ENCODE results near the gene USP9X. TPM values are rescaled to one million over a fixed set of nuclear protein-coding genes. Genes with fewer than 3 reads are reported as not detected.
"Not testable (repeated sequence)": the region's sequence is repeated elsewhere in the genome, so short reads cannot be mapped to it uniquely, and the experiment has no call there.

Gene USP9X
- total RNA-seq, 1 experiment from 2014 or later, result 78.9 TPM

DNA sequence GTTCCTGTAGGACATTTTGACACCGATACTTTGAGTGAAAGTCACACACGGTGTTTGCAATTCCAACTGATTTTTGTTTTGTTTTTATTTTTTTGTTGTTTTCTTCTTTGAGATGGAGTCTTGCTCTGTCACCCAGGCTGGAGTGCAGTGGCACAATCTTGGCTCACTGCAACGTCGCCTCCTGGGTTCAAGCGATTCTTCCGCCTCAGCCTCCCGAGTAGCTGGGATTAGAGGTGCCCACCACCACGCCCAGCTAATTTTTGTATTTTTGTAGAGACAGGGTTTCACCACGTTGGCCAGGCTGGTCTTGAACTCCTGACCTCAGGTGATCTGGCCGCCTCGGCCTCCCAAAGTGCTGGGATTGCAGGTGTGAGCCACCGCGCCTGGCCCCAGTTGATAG lies 149.2 kb downstream of the USP9X start:
- in situ Hi-C loops (cut with HindIII; ENCODE audit: low pct_unique_long_range_greater_than_20kb, low sequenced_read_pairs); DNase-seq (ENCODE audit: low read depth, low spot score): not testable (repeated sequence)

DNA sequence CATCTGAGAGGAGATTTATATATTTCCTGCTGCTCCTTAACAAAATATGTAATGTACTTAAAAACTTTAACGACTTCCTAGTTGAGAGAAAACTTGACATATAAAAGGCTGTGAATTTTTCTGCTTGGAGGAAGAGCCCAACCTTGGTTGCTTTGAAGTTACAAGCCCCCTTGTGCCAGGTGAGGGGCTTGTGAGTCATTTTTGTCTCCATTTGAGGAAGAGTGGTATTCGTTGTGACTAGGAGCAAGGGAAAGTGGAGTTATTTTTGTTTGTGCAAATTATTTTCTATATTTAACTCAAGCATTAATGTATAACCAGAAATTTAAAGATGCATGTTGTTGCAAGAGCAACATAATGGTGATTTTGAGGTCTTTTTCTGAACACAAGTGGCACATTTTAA lies 149.7 kb downstream of the USP9X start:
- in situ Hi-C loops (cut with HindIII; ENCODE audit: low pct_unique_long_range_greater_than_20kb, low sequenced_read_pairs), result no loop called here
- no peak for DNase-seq (ENCODE audit: low read depth, low spot score)

DNA sequence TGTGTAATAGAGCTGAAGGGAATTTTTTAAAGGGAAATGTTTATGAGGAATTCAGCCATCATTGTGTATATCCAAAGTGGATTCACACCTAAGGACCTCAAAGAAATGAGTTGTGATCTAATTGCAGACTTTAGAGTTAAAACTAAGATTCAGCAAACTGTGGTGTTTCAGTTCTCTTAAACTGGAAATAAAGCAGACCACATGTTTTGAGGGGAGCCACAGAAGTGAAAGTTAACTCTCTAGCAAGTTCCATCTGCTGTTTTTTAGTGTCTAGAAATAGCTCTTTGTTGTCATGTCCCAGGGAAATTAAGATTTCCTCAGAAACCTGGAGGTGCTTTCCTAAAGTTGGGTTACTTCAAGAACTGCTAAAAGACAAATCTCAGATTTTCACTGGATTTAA lies 151.4 kb downstream of the USP9X start:
- in situ Hi-C loops (cut with HindIII; ENCODE audit: low pct_unique_long_range_greater_than_20kb, low sequenced_read_pairs), result no loop called here
- no peak for DNase-seq (ENCODE audit: low read depth, low spot score)

DNA sequence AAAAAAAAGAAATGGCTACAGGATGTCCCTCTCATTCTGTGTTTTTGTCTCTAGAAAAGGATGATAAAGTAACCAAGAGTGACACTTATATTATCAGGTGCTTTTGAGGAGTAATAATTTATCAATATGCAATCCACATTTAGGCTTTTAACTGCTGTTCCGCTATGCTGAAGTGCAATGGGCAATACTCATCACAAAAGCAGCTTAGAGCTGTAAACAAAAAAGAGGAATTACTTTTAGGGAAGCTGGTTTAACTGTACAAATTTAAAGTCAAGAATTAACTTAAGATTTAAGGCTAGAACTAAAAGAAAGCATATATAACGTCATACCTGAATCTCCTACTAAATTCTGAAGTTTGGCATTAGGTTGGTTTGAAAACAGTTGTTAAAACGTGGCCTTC lies 155.3 kb downstream of the USP9X start:
- DNase-seq (ENCODE audit: low read depth, low spot score), result no peak
- in situ Hi-C loops (cut with HindIII; ENCODE audit: low pct_unique_long_range_greater_than_20kb, low sequenced_read_pairs), result no loop called here

DNA sequence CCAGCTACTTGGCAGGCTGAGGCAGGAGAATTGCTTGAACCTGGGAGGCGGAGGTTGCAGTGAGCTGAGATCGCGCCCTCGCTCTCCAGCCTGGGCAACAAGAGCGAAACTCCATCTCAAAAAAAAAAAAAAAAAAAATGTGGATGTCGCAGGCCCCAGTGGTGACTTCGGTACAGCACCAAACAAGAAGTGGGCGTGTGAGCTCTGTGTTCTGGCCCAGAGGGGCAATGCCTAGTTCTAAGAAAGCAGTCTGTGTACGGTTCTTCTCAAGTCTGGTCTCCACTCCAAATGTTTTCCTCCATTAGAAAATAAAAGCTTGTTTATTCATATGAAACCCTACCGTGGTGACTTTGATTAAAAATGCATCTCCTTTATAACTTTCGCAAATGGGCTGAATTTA lies 156.7 kb downstream of the USP9X start:
- DNase-seq (ENCODE audit: low read depth, low spot score), result no peak
- in situ Hi-C loops (cut with HindIII; ENCODE audit: low pct_unique_long_range_greater_than_20kb, low sequenced_read_pairs), result no loop called here

DNA sequence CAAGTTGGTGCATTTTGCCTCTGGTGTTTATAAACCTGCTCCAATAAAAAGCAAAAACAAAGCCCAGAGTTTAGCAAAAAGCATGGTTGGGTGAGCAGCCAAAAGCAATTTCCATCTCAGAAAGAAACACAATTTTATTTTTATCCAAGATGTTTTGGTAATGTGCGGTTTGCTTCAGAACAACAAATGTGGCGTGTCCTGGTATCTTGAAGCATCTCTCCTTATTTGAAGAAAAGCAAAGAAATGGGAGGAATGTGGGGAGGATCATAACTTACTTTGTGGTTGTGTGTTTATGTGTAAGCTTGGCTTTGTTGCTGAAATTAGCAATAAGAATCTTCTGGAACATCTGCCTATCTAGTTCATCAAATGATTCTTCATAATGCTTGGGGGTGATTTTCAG lies 160.4 kb downstream of the USP9X start:
- DNase-seq (ENCODE audit: low read depth, low spot score), result no peak
- in situ Hi-C loops (cut with HindIII; ENCODE audit: low pct_unique_long_range_greater_than_20kb, low sequenced_read_pairs), result no loop called here

DNA sequence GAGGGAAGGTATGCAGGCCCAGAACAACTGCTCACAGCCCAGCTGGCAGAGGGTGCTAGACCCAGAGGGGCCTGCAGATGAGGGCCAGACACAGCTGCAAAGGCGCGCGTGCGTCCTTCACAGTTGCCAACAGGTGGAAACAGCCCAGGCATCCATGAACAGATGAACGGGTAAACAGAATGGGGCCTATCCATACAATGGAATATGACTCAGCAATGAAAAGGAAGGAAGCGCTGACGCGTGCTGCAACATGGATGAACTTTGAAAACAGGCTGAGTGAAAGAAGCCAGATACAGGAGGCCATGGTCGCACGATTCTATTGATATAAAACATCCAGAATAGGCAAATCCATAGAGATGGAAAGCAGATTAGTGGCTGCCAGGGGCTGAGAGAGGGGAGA lies 165.6 kb downstream of the USP9X start:
- in situ Hi-C loops (cut with HindIII; ENCODE audit: low pct_unique_long_range_greater_than_20kb, low sequenced_read_pairs), result no loop called here
- DNase-seq (ENCODE audit: low read depth, low spot score), result no peak

DNA sequence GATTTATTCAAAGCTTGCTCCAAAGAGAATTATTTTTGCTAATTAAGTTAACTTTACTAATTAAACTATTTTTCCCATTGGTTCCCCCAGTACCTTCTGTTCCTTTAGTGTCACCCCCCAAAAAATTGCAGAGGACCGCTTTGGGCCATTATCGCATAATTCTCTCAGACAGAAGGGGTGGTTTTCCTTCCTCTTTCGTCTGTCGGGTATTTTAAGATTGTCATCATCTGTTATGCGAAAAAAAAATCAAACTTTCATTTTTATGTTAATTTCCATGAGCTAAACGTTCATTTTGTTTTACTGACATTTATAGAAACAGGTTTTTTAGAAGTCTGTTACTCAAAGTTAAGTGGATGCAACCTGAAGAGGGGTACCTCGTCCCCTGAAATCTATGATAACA lies 172.6 kb downstream of the USP9X start:
- DNase-seq (ENCODE audit: low read depth, low spot score), result no peak
- in situ Hi-C loops (cut with HindIII; ENCODE audit: low pct_unique_long_range_greater_than_20kb, low sequenced_read_pairs), result no loop called here

DNA sequence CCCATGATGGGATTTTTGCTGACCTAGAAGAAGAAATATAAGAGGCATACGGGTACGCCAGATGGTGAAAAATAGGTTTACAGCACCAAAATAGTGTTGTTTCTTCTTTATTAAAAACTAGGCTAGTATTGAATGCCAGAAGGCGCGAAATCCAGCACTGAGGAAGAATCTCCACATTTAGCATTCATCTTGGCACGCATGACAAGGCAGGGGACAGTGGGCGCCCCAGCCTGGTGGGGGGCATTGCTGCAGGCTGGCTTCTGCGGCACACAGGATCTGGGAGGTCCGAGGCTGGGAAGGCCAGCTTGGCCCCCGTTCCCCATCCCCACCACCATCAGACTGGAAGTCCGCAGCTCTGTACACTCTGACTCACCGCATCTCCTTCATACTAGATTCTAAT lies 173.0 kb downstream of the USP9X start:
- in situ Hi-C loops (cut with HindIII; ENCODE audit: low pct_unique_long_range_greater_than_20kb, low sequenced_read_pairs), result no loop called here
- no peak for DNase-seq (ENCODE audit: low read depth, low spot score)

DNA sequence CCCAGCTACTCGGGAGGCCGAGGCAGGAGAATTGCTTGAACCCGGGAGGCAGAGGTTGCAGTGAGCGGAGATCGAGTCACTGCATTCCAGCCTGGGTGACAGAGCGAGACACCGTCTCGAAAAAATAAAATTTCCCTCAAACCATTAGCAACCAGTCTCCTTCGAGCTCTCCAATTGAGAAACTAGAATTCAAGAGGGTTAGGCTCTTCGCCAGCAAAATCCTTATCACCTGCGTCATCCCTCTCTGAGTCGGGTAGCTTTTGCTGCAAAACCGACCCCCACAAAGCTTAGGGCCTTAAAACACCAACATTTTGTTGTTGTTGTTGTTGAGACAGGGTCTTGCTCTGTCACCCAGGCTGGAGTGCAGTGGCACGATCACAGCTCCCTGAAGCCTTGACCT lies 173.6 kb downstream of the USP9X start:
- DNase-seq (ENCODE audit: low read depth, low spot score), result no peak
- in situ Hi-C loops (cut with HindIII; ENCODE audit: low pct_unique_long_range_greater_than_20kb, low sequenced_read_pairs), result no loop called here

DNA sequence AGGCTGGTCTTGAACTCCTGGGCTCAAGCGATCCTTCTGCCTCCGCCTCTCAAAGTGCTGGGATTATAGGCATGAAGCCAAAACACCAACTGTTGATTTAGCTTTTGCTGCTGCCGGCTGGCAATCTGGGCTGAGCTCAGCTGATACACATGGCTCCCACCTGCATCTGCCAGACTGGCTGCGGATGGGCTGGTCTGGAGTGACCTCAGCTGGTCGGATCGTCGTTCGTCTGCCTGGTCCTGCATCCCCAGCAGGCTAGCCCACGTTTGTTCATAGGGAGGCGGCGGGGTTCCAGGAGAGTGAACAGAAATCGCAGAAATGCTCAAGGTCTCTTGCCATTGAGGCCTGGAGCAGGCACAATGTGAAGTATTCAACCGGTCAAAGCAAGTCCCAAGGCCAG lies 174.3 kb downstream of the USP9X start:
- in situ Hi-C loops (cut with HindIII; ENCODE audit: low pct_unique_long_range_greater_than_20kb, low sequenced_read_pairs), result no loop called here
- no peak for DNase-seq (ENCODE audit: low read depth, low spot score)

DNA sequence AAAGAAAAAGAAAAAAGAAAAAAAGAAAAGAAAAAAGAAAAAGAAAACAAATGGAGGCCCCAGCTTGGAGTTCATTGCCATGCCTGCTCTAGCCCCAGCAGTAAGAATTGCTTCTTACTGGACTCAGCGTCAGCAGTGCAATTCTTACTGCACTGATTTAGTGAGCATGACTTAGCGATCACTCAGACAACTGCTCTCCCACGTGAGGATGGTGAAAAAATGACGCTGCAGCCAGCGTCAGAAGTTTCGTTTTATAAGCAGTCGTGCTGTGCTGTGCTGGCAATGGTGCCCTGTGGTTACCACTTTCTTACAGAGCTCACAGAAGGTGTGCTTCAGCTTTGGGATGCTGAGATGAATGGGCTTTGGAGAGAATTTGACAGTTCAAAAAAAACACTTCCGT lies 180.4 kb downstream of the USP9X start:
- in situ Hi-C loops (cut with HindIII; ENCODE audit: low pct_unique_long_range_greater_than_20kb, low sequenced_read_pairs), result no loop called here
- DNase-seq (ENCODE audit: low read depth, low spot score), result peak; percentile 72

DNA sequence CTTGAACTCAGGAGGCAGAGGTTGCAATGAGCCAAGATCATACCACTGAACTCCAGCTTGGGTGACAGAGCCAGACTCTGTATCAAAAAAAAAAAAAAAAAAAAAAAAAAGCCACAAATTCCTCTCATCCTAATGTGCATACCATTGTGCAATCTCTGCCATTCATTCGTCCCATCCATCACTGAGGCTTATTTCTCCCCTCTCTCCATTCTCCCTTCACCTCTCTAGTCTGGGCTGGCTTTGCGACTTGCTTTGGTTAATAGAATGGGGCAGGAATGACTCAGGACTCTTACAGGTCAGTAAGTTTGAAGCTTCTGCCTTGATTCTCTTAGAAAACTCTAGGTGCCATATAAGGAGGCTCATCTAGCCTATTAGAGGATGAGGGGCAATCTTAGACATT lies 188.4 kb downstream of the USP9X start:
- peak; percentile 5 for DNase-seq (ENCODE audit: low read depth, low spot score)
- in situ Hi-C loops (cut with HindIII; ENCODE audit: low pct_unique_long_range_greater_than_20kb, low sequenced_read_pairs), result no loop called here

DNA sequence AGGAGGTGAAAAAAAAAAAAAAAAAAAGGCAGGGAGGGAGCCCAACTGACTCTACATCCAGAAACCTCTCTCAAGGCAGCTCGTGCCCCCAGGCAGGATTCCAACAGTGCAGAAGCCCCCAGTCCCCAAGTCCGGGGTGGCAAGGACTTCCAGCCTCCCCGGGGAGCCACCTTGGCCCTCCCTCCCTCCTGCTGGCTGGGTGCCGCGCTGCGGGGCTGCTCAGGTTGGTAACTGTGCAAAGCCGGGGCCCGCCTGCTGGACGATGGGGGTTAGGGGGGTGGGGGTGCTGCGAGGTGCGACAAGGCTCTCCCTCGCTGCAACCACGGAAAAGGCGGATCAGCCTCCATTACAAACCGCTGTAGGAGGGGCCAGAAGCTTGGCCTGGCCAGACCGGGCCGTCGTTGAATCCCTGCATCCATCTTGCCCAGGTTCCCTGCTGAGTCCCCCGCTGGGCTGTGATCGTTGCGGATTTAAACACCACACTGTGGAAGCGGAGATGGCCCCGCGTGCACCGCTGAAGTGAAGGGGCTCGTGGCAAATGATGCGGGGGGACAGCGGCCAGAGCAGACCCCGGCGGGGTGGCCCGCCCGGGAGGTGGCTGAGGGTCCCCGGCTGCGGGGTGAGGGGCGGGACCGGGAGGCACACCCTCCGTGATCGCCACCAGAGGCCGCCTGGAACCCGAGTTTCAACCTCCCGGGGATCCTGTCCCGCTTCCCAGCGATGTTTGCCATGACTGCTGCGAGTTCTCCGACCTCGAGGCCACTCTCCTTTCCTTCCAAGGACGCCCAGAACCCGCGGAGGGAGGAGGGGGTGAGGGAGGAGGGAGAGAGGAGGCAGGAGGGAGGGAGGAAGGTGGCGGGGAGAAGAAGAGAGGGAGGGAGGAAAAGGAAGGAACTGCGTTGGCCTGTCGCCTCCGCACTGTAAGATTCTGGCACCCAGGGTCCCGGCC lies 190.7 kb downstream of the USP9X start:
- in situ Hi-C loops (cut with HindIII; ENCODE audit: low pct_unique_long_range_greater_than_20kb, low sequenced_read_pairs), result no loop called here
- DNase-seq (ENCODE audit: low read depth, low spot score), result peak; percentile 55

DNA sequence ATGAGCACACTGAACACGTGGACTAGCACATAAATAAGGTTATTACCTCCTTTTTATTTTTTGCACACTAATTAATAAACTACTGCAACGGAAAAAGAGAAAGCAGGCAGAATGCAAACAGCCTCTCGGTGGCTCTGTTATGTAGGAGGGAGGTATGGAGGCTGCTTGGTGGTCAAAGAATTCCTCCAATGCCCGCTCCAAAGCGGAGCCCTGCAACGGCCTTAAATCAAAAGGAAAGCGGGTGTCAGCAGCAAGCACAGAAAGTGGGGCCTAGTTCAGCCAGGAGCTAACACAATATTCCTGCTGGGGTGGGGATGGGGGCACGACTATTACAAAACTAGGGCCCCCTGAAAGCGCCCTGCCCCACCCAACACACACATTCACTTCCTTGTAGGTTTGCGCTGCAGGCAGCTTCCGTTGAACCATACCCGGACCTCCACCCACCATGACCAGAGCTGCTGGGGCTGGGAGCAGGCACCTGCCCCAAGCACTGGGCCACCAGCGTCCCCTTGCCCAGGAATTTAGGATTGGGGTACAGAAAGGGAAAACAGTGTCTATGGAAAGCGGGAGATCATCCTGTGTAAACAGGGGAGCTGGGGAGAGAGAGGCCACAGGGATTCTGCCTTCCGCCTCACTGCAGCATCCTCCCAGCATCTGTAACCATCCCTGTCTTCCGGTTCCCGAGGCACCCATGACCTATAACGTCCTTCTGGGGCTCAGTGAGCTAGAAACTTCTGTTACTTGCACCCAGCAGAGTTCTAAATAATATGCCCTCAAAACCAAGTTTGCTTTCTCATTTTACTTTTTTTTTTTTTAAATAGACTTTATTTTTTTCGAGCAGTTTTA lies 191.6 kb downstream of the USP9X start:
- in situ Hi-C loops (cut with HindIII; ENCODE audit: low pct_unique_long_range_greater_than_20kb, low sequenced_read_pairs), result no loop called here

DNA sequence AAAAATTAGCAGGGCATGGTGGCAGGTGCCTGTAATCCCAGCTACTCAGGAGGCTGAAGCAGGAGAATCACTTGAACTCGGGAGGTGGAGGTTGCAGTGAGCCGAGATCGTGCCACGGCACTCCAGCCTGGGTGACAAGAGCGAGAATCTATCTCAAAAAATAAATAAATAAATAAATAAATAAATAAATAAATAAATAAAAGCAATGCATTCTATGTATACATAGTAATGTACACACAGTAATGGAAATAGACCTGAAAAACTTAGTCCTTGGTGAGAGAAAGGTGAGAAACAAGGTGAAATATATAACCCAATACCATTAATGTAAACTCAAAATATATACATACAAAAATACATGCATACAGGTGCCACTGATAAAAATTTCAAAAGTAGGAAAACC lies 197.1 kb downstream of the USP9X start:
- in situ Hi-C loops (cut with HindIII; ENCODE audit: low pct_unique_long_range_greater_than_20kb, low sequenced_read_pairs), result not testable (repeated sequence)

More for the DNA sequence above, 191.6 kb downstream of the USP9X start:
- DNase-seq (ENCODE audit: low read depth, low spot score), result no peak

DNA sequence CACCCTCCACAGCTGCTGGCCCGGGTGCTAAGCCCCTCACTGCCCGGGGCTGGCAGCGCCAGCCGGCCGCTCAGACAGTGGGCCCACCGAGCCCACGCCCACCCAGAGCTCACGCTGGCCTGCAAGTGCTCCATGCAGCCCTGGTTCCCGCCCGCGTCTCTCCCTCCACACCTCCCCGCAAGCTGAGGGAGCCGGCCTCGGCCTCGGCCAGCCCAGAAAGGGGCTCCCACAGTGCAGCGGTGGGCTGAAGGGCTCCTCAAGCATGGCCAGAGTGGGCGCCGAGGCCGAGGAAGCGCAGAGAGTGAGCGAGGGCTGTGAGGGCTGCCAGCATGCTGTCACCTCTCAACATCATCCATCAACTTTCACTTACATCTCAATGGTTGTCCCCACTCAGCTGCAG lies 200.7 kb downstream of the USP9X start:
- in situ Hi-C loops (cut with HindIII; ENCODE audit: low pct_unique_long_range_greater_than_20kb, low sequenced_read_pairs); DNase-seq (ENCODE audit: low read depth, low spot score): not testable (repeated sequence)

More for the DNA sequence above, 197.1 kb downstream of the USP9X start:
- DNase-seq (ENCODE audit: low read depth, low spot score), result not testable (repeated sequence)

All from SK-MEL-5 (cell line).